Esophagus muscularis mucosa (tissue), 4 donors: ENCODE data around the gene VCPKMT.

ENCODE experiments used
- EP300 ChIP-seq: sonication (generic); formaldehyde crosslinking; IDR thresholded peaks from one replicate; pipeline ENCODE4 v1.6.1; 2017; ENCODE audit warnings: antibody characterized with exemption
- POLR2A ChIP-seq: fragments of 450-650 bp; IDR thresholded peaks from one replicate; pipeline ENCODE4 v1.6.1; 2017; ENCODE audit warnings: antibody characterized with exemption, moderate library complexity, mild to moderate bottlenecking, low read depth
- POLR2AphosphoS5 ChIP-seq, 2 donors: sonication (generic); formaldehyde crosslinking; IDR thresholded peaks; one replicate each; pipeline ENCODE4 v1.6.1; 2017; ENCODE audit warnings: antibody characterized with exemption in 2 of 2
- TF ChIP-seq, protein P1 (sequence below), 3 experiments: fragments of 200-600 bp in 2 of 3; fragments of 450-650 bp in 1 of 3; sonication (generic) in 2 of 3; IDR thresholded peaks; one replicate each; pipeline ENCODE4 v1.5.1; 2017 to 2019; ENCODE audit warnings: antibody characterized with exemption in 3 of 3, mild to moderate bottlenecking in 2 of 3, moderate library complexity in 1 of 3

DNA sequence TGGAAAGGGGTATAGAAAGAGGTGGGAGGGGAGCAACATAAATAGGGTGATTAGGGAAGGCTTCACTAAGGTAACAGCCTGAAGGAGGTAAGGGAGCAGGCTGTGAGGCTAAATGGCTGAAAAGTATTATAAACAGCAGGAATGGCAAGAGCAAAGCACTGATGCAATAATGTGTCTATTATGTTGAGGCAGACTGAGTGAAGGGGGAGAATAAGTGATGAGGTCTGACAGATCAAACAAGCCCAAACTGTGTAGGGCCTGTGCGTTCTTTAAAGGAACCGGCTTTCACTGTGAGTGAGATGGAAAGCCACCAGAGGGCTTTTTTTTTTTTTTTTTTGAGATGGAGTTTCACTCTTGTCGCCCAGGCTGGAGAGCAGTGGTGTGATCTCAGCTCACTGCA is 6.7 kb upstream of the VCPKMT start:
- TF ChIP-seq, protein P1, sequence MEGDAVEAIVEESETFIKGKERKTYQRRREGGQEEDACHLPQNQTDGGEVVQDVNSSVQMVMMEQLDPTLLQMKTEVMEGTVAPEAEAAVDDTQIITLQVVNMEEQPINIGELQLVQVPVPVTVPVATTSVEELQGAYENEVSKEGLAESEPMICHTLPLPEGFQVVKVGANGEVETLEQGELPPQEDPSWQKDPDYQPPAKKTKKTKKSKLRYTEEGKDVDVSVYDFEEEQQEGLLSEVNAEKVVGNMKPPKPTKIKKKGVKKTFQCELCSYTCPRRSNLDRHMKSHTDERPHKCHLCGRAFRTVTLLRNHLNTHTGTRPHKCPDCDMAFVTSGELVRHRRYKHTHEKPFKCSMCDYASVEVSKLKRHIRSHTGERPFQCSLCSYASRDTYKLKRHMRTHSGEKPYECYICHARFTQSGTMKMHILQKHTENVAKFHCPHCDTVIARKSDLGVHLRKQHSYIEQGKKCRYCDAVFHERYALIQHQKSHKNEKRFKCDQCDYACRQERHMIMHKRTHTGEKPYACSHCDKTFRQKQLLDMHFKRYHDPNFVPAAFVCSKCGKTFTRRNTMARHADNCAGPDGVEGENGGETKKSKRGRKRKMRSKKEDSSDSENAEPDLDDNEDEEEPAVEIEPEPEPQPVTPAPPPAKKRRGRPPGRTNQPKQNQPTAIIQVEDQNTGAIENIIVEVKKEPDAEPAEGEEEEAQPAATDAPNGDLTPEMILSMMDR (IDR thresholded peaks at IDR 0.05), result no peak
- TF ChIP-seq POLR2A, result no peak
- no peak for TF ChIP-seq POLR2AphosphoS5 (IDR thresholded peaks at IDR 0.05)
- no peak for TF ChIP-seq EP300
